Retinal pigment epithelial cell (primary cell): Measurements from ENCODE around the gene APBA2.

ENCODE experiments used
- DNase-seq: peaks from one replicate; pipeline ENCODE4 v3.0.0-alpha.2; 2010; ENCODE audit warnings: low read depth
- H3K4me3 ChIP-seq: 2 replicates; pipeline ENCODE4 v1.5.1; 2011; ENCODE audit warnings: mild to moderate bottlenecking, low read length, control low read depth, moderate library complexity
- CTCF ChIP-seq: conservative IDR thresholded peaks from 2 replicates; pipeline ENCODE4 v1.5.1; 2011; ENCODE audit warnings: low read depth, low read length, control low read depth, inconsistent platforms

The APBA2 gene

DNA sequence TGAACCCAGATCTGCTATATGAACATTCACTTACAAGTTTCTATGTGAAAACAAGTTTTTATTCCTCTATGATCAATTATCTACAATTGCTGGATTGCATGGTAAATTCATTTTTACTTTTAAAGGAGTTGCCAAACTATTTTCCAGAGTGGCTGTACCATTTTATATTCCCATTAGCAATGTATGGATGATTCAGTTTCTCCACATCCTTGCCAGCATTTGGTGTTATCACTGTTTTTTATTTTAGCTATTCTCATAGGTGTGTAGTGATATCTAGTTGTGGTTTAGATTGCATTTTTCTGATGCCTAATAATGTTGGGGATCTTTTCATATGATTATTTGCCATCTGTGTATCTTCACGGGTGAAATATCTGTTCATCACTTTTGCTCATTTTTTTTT, 78.3 kb downstream of the APBA2 start:
- TF ChIP-seq CTCF: no peak
- no peak for DNase-seq
- no peak overlapping the region for H3K4me3 ChIP-seq

- no peak for DNase-seq
- no peak for TF ChIP-seq CTCF
- H3K4me3 ChIP-seq: no peak overlapping the region
These were observed 81.3 kb downstream of the APBA2 start for GRCh38 chr15:28967066-28967465.

DNA sequence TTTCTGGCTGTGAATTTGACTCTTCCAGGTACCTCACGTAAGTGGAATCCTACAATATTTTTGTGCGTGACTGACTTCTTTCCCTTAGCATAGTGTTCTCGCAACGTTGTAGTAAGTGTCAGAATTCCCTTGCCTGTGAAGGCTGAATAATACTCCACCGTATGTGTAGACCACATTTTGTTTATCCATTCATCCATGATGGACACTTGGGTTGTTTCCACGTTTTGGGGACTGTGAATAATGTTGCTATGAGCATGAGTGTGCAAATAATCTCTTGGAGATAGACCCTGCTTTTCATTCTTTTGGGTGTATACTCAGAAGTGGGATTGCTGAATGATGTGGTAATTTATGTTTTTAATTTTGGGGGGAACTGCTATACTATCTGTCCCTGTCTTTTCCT, 82.2 kb downstream of the APBA2 start:
- no peak for DNase-seq
- TF ChIP-seq CTCF: no peak
- no peak overlapping the region for H3K4me3 ChIP-seq

DNA sequence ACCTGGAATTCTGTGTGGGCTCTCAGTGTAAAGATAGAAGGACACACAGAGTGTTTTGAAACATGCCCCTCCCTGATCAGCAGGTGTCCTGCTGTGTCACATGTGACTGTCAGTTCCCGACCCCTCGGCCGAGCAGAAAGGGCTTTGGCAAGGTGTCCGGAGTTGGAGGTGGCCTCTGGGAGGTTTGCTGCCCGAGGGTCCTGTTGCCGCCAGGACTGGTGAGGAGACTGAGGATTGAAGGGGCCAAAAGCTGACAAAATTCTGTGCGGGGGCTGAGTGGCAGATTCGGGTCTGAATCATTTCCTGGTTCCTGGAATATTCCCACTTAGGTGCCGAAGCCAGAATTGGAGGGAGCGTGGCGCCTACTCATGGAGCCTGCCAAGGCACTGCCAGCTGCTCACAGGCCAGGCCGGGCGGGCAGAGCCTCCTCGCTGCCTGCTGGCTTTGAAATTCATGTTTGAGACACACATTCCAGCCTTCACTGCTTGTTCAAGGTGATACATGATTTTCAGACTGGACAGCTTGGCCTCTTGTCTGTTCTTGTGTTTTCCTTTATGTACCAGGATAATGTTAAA, 83.8 kb downstream of the APBA2 start:
- no peak for DNase-seq
- H3K4me3 ChIP-seq: no peak overlapping the region
- TF ChIP-seq CTCF: no peak

- no peak for DNase-seq
- no peak for TF ChIP-seq CTCF
- H3K4me3 ChIP-seq: no peak overlapping the region
These were observed 88.4 kb downstream of the APBA2 start for GRCh38 chr15:28974142-28974541.

DNA sequence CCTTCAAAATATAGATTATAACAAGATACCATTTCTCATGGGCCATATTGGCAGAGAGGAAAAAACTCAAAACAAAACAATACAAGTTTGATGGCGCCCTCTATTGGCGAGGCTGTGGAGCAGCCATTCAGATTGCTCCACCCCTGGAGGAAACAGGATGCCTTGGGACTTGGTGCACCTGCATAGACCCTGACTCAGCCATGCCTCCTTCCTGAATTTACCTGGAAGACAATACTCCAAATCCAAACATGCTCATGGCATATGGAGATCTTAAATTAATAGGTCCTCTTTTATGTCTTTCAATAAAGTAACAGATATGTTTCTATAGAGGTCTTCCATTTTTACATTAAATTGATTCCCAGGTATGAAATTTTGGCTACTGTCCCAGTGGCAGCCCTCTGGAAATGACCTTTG, 90.0 kb downstream of the APBA2 start:
- no peak overlapping the region for H3K4me3 ChIP-seq
- TF ChIP-seq CTCF: peak; percentile 79
- DNase-seq: no peak

- H3K4me3 ChIP-seq: no peak overlapping the region
- no peak for TF ChIP-seq CTCF
- peak; percentile 98 for DNase-seq
These were observed 91.7 kb downstream of the APBA2 start for GRCh38 chr15:28977377-28978010.
